ENCODE results near the gene LRRC71. TPM values are rescaled to one million over a fixed set of nuclear protein-coding genes. Genes with fewer than 3 reads are reported as not detected.

The LRRC71 gene
- total and polyA plus RNA-seq, 10 of the 15 experiments (the other 5 are each of a cell fraction or from before 2014, with no cell fraction given), result not detected

- ChIA-PET CTCF (interaction anchor here (0.6 to 5.7 kb wide), 8 partner anchors 28 to 598 kb away, joined by 3 to 90 read pairs (median 4); partner anchors contain the start of gene NTRK1), RAD21 (ENCODE audit: unreplicated experiment) (interaction anchor here (0.6 to 7.1 kb wide), 4 partner anchors 49 to 198 kb away, joined by 3 to 42 read pairs (median 18); no protein-coding TSS in a partner anchor), POLR2A (interaction anchor here (0.5 kb wide), 1 partner anchor 261 kb away, joined by 4 read pairs; no protein-coding TSS in a partner anchor), SMC1A (ENCODE audit: uncharacterized antibody, unreplicated experiment) (interaction anchor here (0.7 to 5.2 kb wide), 2 partner anchors 75 to 161 kb away, joined by 4 to 50 read pairs; partner anchors contain the start of genes ISG20L2 and METTL25B)
- H3K4me1 ChIP-seq (ENCODE audit: control insufficient read depth, insufficient read depth, low read length), result no peaks in the 10 kb centered on the region
- FAIRE-seq (no peak), ATAC-seq (no peak), DNase-seq (ENCODE audit: low read depth, low spot score) (no peak)
- H3K9me3 ChIP-seq (replicated peaks; ENCODE audit: control insufficient read depth, insufficient read depth, low read length), result no peaks in the 10 kb centered on the region
- no TSS peak for BruUV-seq (replicated peaks)
- in situ Hi-C loops (cut with MboI) (no loop called here), intact Hi-C loops (cut with micrococcal nuclease; ENCODE audit: unreplicated experiment) (no loop called here)
- H3K4me3 ChIP-seq, result no peak overlapping the region
- no peaks in the 10 kb centered on the region for H3K36me3 ChIP-seq (ENCODE audit: control insufficient read depth in 2 of 2, insufficient read depth in 2 of 2, low read length in 1 of 2)
- H4K20me1 ChIP-seq (ENCODE audit: control insufficient read depth, insufficient read depth), result no peaks in the 10 kb centered on the region
- 14% methylated on average over 6 of the region's 6 CpGs for WGBS (ENCODE audit: insufficient coverage, insufficient replicate concordance, low lambda C conversion rate, missing lambda C conversion rate)
- no peak for TF ChIP-seq NR2F1 (conservative IDR thresholded peaks at IDR 0.05)
- no peak for TF ChIP-seq NFIC (IDR thresholded peaks at IDR 0.05; ENCODE audit: low read depth, low read length)
- no peak for TF ChIP-seq SMARCA5 (IDR thresholded peaks at IDR 0.05)
- TF ChIP-seq SP1 (IDR thresholded peaks at IDR 0.05; ENCODE audit: low read depth, low read length), result no peak
- no peak for TF ChIP-seq NRF1 (conservative IDR thresholded peaks at IDR 0.05; ENCODE audit: low read depth, low read length)
- H3K27ac ChIP-seq (ENCODE audit: control insufficient read depth, insufficient read depth), result no peak overlapping the region
- no peak overlapping the region for H3K9ac ChIP-seq (ENCODE audit: control insufficient read depth, insufficient read depth, low read length)
- no peak overlapping the region for H3K4me2 ChIP-seq (ENCODE audit: control insufficient read depth, insufficient read depth)
- H3K27me3 ChIP-seq (replicated peaks in 1 of 2; ENCODE audit: control insufficient read depth in 2 of 2, insufficient read depth in 2 of 2, low read length in 1 of 2), result peaks cover 2 to 4% of the 10 kb centered on the region in 2 experiments; a peak in 3 of 4 replicates
- no peak overlapping the region for H2AFZ ChIP-seq (ENCODE audit: control insufficient read depth, low read depth, low read length)
- H3K79me2 ChIP-seq (ENCODE audit: control insufficient read depth, insufficient read depth, low read length), result no peaks in the 10 kb centered on the region
These were observed 32.7 kb upstream of the LRRC71 start for GRCh38 chr1:156887734-156888133.

- H4K20me1 ChIP-seq (ENCODE audit: control insufficient read depth, insufficient read depth), result no peaks in the 10 kb centered on the region
- in situ Hi-C loops (cut with MboI) (no loop called here), intact Hi-C loops (cut with micrococcal nuclease; ENCODE audit: unreplicated experiment) (loop anchor here (1.0 to 2.0 kb wide), 5 partner anchors 31 to 201 kb away; partner anchors contain the start of gene INSRR)
- H3K27ac ChIP-seq (ENCODE audit: control insufficient read depth, insufficient read depth), result no peak overlapping the region
- no peaks in the 10 kb centered on the region for H3K9me3 ChIP-seq (replicated peaks; ENCODE audit: control insufficient read depth, insufficient read depth, low read length)
- H3K79me2 ChIP-seq (ENCODE audit: control insufficient read depth, insufficient read depth, low read length), result no peaks in the 10 kb centered on the region
- BruUV-seq (replicated peaks), result no TSS peak
- H3K9ac ChIP-seq (ENCODE audit: control insufficient read depth, insufficient read depth, low read length), result no peak overlapping the region
- H3K4me3 ChIP-seq, result no peak overlapping the region
- ChIA-PET POLR2A (interaction anchor here (0.7 kb wide), 2 partner anchors 134 to 156 kb away, joined by 3 to 4 read pairs; no protein-coding TSS in a partner anchor), RAD21 (ENCODE audit: unreplicated experiment) (interaction anchor here (0.6 to 7.1 kb wide), 13 partner anchors 29 to 263 kb away, joined by 3 to 46 read pairs (median 4); partner anchors contain the start of genes ISG20L2, METTL25B and NTRK1), CTCF (interaction anchor here (0.6 to 5.7 kb wide), 46 partner anchors 9 to 470 kb away, joined by 3 to 97 read pairs (median 4); partner anchors contain the start of genes CRABP2, HDGF, ISG20L2 and METTL25B), SMC1A (ENCODE audit: uncharacterized antibody, unreplicated experiment) (interaction anchor here (0.6 to 5.2 kb wide), 23 partner anchors 13 to 266 kb away, joined by 3 to 50 read pairs (median 4); partner anchors contain the start of genes ISG20L2, METTL25B and NTRK1)
- H3K36me3 ChIP-seq (ENCODE audit: control insufficient read depth in 2 of 2, insufficient read depth in 2 of 2, low read length in 1 of 2), result no peaks in the 10 kb centered on the region
- no peaks in the 10 kb centered on the region for H3K4me1 ChIP-seq (ENCODE audit: control insufficient read depth, insufficient read depth, low read length)
- H3K27me3 ChIP-seq (replicated peaks in 1 of 2; ENCODE audit: control insufficient read depth in 2 of 2, insufficient read depth in 2 of 2, low read length in 1 of 2), result peaks cover 7 to 11% of the 10 kb centered on the region in 2 experiments
- WGBS (ENCODE audit: insufficient coverage, insufficient replicate concordance, low lambda C conversion rate, missing lambda C conversion rate), result 14% methylated on average over 8 of the region's 8 CpGs
- FAIRE-seq (peak; percentile 84), ATAC-seq (peak; percentile 74), DNase-seq (ENCODE audit: low read depth, low spot score) (no peak)
- peak overlapping the region; percentile 56 for H2AFZ ChIP-seq (ENCODE audit: control insufficient read depth, low read depth, low read length)
- H3K4me2 ChIP-seq (ENCODE audit: control insufficient read depth, insufficient read depth), result no peak overlapping the region
- TF ChIP-seq, protein P1, sequence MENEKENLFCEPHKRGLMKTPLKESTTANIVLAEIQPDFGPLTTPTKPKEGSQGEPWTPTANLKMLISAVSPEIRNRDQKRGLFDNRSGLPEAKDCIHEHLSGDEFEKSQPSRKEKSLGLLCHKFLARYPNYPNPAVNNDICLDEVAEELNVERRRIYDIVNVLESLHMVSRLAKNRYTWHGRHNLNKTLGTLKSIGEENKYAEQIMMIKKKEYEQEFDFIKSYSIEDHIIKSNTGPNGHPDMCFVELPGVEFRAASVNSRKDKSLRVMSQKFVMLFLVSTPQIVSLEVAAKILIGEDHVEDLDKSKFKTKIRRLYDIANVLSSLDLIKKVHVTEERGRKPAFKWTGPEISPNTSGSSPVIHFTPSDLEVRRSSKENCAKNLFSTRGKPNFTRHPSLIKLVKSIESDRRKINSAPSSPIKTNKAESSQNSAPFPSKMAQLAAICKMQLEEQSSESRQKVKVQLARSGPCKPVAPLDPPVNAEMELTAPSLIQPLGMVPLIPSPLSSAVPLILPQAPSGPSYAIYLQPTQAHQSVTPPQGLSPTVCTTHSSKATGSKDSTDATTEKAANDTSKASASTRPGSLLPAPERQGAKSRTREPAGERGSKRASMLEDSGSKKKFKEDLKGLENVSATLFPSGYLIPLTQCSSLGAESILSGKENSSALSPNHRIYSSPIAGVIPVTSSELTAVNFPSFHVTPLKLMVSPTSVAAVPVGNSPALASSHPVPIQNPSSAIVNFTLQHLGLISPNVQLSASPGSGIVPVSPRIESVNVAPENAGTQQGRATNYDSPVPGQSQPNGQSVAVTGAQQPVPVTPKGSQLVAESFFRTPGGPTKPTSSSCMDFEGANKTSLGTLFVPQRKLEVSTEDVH (IDR thresholded peaks at IDR 0.05; ENCODE audit: low read depth, partially characterized antibody), result no peak
- TF ChIP-seq JUND (IDR thresholded peaks at IDR 0.05; ENCODE audit: low read depth, low read length), result no peak
- no peak for TF ChIP-seq BMI1 (IDR thresholded peaks at IDR 0.05; ENCODE audit: borderline replicate concordance)
- TF ChIP-seq POLR2AphosphoS2 (IDR thresholded peaks at IDR 0.05; ENCODE audit: low read depth, low read length), result no peak
- no peak for TF ChIP-seq TCF12 (IDR thresholded peaks at IDR 0.05; ENCODE audit: low read depth, low read length)
- no peak for TF ChIP-seq CHD1 (IDR thresholded peaks at IDR 0.05; ENCODE audit: low read depth, low read length)
- TF ChIP-seq IKZF2 (IDR thresholded peaks at IDR 0.05), result no peak
- peak; percentile 23; the same call in 1 of the 2 replicates for TF ChIP-seq NBN (IDR thresholded peaks at IDR 0.05)
- TF ChIP-seq SRF (IDR thresholded peaks at IDR 0.05; ENCODE audit: low read depth in 2 of 2, low read length in 2 of 2), result no peak
These were observed 30.4 kb upstream of the LRRC71 start for GRCh38 chr1:156889802-156890580.

All from GM12878 (cell line).